HG03442 (cell line): ENCODE data around the gene KLHL22.
"Not testable (repeated sequence)": the region's sequence is repeated elsewhere in the genome, so short reads cannot be mapped to it uniquely, and the experiment has no call there.

ENCODE experiments used
- ATAC-seq: cut with Tn5 transposase; IDR thresholded peaks from one replicate; pipeline ENCODE4 v1.9.1; 2021; ENCODE audit warnings: mild to moderate bottlenecking, moderate library complexity; ENCODE audit not compliant: unreplicated experiment

KLHL22 gene

GRCh38 chr22:20451129-20451778 lies 44.3 kb downstream of the KLHL22 start:
- not testable (repeated sequence) for ATAC-seq

- ATAC-seq: no peak
Measured at GRCh38 chr22:20450551-20450906, 45.1 kb downstream of the KLHL22 start.

GRCh38 chr22:20449819-20450550 lies 45.6 kb downstream of the KLHL22 start:
- ATAC-seq: no peak

GRCh38 chr22:20448630-20449029 lies 47.0 kb downstream of the KLHL22 start:
- ATAC-seq: no peak

- ATAC-seq: no peak
Measured at GRCh38 chr22:20446383-20446970, 49.1 kb downstream of the KLHL22 start.

GRCh38 chr22:20444325-20444724 lies 51.3 kb downstream of the KLHL22 start:
- no peak for ATAC-seq

GRCh38 chr22:20442485-20443284 lies 52.9 kb downstream of the KLHL22 start:
- no peak for ATAC-seq

- no peak for ATAC-seq
Measured at GRCh38 chr22:20441631-20442484, 53.7 kb downstream of the KLHL22 start.

- ATAC-seq: no peak
Measured at GRCh38 chr22:20440637-20441591, 54.7 kb downstream of the KLHL22 start.

GRCh38 chr22:20439928-20440575 lies 55.5 kb downstream of the KLHL22 start:
- ATAC-seq: no peak

- ATAC-seq: no peak
Measured at GRCh38 chr22:20439556-20439927, 56.1 kb downstream of the KLHL22 start.

- ATAC-seq: no peak
Measured at GRCh38 chr22:20438678-20439492, 56.7 kb downstream of the KLHL22 start.

GRCh38 chr22:20438427-20438677 lies 57.2 kb downstream of the KLHL22 start:
- ATAC-seq: no peak

- ATAC-seq: no peak
Measured at GRCh38 chr22:20437613-20438426, 57.8 kb downstream of the KLHL22 start, which contains the start of gene SCARF2. SCARF2 (minus strand) TSS chr22:20437825; CDS start chr22:20437754, 71 bp downstream.

- no peak for ATAC-seq
Measured at GRCh38 chr22:20436768-20437612, 58.6 kb downstream of the KLHL22 start.

GRCh38 chr22:20436307-20436767 lies 59.3 kb downstream of the KLHL22 start:
- no peak for ATAC-seq
